Epithelial cell of proximal tubule (primary cell): Measurements from ENCODE around the gene VPS16. TPM values are rescaled to one million over a fixed set of nuclear protein-coding genes. Genes with fewer than 3 reads are reported as not detected.
A peak's percentile ranks its signal among the peaks of the same experiment; 100 is the strongest.

ENCODE experiments used
- DNase-seq: peaks from one replicate; pipeline ENCODE4 v3.0.0-alpha.2; 2011; ENCODE audit warnings: low read depth
- H3K4me3 ChIP-seq: 2 replicates; pipeline ENCODE4 v1.5.1; 2011; ENCODE audit warnings: low read depth, mild to moderate bottlenecking, low read length
- total RNA-seq: library from RNA; depleted of rRNA; stranded (reverse); fragments of >200 nt; gene quantifications from 2 replicates; pipeline ENCODE4 v1.2.3, GENCODE V29; 2015
- TF ChIP-seq, protein P1 (sequence below): conservative IDR thresholded peaks from 2 replicates; pipeline ENCODE4 v1.5.1; 2012; ENCODE audit warnings: low read depth, mild to moderate bottlenecking, low read length

VPS16 gene
- total RNA-seq, 1 donor from 2014 or later, result 18.1 TPM

- H3K4me3 ChIP-seq, result no peak overlapping the region
- TF ChIP-seq, protein P1, sequence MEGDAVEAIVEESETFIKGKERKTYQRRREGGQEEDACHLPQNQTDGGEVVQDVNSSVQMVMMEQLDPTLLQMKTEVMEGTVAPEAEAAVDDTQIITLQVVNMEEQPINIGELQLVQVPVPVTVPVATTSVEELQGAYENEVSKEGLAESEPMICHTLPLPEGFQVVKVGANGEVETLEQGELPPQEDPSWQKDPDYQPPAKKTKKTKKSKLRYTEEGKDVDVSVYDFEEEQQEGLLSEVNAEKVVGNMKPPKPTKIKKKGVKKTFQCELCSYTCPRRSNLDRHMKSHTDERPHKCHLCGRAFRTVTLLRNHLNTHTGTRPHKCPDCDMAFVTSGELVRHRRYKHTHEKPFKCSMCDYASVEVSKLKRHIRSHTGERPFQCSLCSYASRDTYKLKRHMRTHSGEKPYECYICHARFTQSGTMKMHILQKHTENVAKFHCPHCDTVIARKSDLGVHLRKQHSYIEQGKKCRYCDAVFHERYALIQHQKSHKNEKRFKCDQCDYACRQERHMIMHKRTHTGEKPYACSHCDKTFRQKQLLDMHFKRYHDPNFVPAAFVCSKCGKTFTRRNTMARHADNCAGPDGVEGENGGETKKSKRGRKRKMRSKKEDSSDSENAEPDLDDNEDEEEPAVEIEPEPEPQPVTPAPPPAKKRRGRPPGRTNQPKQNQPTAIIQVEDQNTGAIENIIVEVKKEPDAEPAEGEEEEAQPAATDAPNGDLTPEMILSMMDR, result no peak
- peak; percentile 62 for DNase-seq
These were observed 38.6 kb downstream of the VPS16 start for GRCh38 chr20:2879146-2879545.

DNA sequence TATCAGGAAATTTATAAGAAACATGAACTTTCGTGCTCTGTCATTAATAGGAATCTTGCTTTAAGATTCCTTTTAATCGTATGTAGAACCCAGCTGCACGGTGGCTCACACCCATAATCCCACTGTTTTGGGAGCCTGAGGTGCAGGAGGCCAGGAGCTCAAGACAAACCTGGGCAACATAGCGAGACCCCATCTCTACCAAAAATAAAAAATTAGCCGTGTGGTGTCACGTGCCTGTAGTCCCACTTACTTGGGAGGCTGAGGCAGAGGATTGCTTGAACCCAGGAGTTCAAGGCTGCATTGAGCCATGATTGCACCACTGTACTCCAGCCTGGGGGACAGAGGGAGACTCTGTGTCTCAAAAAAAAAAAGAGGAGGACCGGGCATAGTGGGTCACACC is 40.1 kb downstream of the VPS16 start:
- TF ChIP-seq, protein P1, result no peak
- DNase-seq, result no peak
- no peak overlapping the region for H3K4me3 ChIP-seq

GRCh38 chr20:2883726-2884637 is 43.4 kb downstream of the VPS16 start:
- H3K4me3 ChIP-seq, result no peak overlapping the region
- no peak for DNase-seq
- TF ChIP-seq, protein P1, result no peak

DNA sequence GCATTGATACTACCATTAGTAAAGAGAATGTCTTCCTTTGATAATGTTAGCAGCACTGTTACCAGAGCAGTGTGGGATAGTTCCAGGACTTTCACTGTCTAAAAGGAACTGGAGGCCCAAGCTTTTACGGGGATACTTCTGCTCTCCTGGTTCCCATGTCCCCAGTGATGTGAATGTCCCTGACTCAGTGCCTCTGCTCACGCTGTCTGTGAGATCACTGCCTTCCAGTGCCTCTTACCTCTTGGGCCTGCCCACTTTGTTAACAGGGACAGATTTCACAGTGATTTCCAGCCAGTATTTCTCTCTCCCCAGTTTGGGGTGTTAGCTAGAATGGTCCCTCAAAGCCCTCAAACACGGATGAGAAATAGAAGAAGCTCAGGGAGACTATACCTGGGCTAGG is 47.2 kb downstream of the VPS16 start:
- H3K4me3 ChIP-seq, result no peak overlapping the region
- TF ChIP-seq, protein P1, result no peak
- DNase-seq, result no peak

DNA sequence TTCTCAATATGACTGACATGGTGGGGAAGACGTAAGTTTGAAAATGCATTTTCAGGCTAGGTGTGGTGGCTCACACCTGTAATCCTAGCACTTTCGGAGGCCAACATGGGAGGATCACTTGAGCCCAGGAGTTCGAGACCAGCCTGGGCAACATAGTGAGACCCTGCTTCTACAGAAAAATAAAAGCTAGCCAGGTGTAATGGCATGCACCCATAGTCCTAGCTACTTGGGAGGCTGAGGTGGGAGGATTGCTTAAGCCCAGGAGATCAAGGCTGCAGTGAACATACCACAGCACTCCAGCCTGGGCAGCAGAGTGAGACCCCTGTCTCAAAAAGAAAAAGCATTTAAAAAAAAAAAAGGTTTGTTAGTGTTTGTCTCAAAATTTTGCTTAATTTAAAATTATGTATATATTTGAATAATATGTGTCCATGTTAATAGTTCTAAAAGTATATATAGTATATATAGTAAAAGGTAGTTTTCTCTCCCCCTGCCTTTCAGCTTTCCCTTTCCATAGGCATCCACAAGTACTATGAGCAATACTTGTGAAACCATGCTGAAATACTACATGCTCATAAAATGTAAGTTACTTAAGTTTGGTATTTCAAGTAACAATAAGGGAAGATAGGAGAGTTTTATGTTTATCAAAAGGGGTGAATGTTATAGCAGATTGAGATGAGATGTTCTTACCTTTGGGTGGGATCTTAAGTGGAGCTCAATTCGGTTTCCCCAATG is 47.8 kb downstream of the VPS16 start:
- TF ChIP-seq, protein P1, result no peak
- no peak for DNase-seq
- H3K4me3 ChIP-seq, result no peak overlapping the region

- TF ChIP-seq, protein P1, result no peak
- no peak overlapping the region for H3K4me3 ChIP-seq
- DNase-seq, result no peak
These were observed 48.7 kb downstream of the VPS16 start for GRCh38 chr20:2889209-2889608.
